Neural crest cell (in vitro differentiated cells): Measurements from ENCODE around the gene IFT81. TPM values are rescaled to one million over a fixed set of nuclear protein-coding genes. Genes with fewer than 3 reads are reported as not detected.

Experiments
- total RNA-seq: library from RNA; stranded (reverse); gene quantifications from 2 replicates; pipeline ENCODE4 v1.2.1, GENCODE V29; 2021

The IFT81 gene
- total RNA-seq, 1 donor from 2014 or later: 40.4 TPM

Other genes with a start within 250 kb of the IFT81 start
- gene GLTP, start 243.8 kb upstream of the IFT81 start, total RNA-seq: 32.0 and 34.0 TPM in 2 replicates
- gene TCHP, start 224.1 kb upstream of the IFT81 start, total RNA-seq: 27.6 and 31.4 TPM in 2 replicates
- gene GIT2, start 128.0 kb upstream of the IFT81 start, total RNA-seq: 31.1 and 36.8 TPM in 2 replicates
- gene ANKRD13A, start 124.9 kb upstream of the IFT81 start, total RNA-seq: 29.5 and 30.0 TPM in 2 replicates
- gene C12orf76, start 75.8 kb upstream of the IFT81 start, total RNA-seq: 23.8 and 24.4 TPM in 2 replicates
- 234 and 242 TPM in 2 replicates for gene ATP2A2, start 156.9 kb downstream of the IFT81 start, total RNA-seq